Tibial artery (tissue), 4 donors: ENCODE data around the gene NBPF4.
A peak's percentile ranks its signal among the peaks of the same experiment; 100 is the strongest.

Source experiments
- DNase-seq, 2 donors: peaks; one replicate each; pipeline ENCODE4 v3.0.0-alpha.2; 2019
- H3K27ac ChIP-seq, 2 donors: fragments of 200-600 bp; sonication (generic) in 1 of 2; 1 replicate in 1 of 2; 2 replicates in 1 of 2; pipeline ENCODE4 v1.5.1; 2018 to 2019; ENCODE audit warnings: mild to moderate bottlenecking in 1 of 2
- H3K27me3 ChIP-seq, 2 donors: fragments of 200-600 bp; sonication (generic) in 1 of 2; one replicate each; pipeline versions ENCODE4 v1.5.1 to v1.6.0; 2016 to 2019
- H3K36me3 ChIP-seq, 3 donors: fragments of 200-600 bp; sonication (generic) in 2 of 3; one replicate each; pipeline ENCODE4 v1.5.1; 2016 to 2019; ENCODE audit warnings: mild to moderate bottlenecking in 2 of 3
- H3K4me1 ChIP-seq, 4 donors: fragments of 200-600 bp; sonication (generic) in 2 of 4; 1 replicate in 3 of 4; 2 replicates in 1 of 4; pipeline ENCODE4 v1.5.1; 2016 to 2019
- H3K4me3 ChIP-seq, 2 donors: fragments of 200-600 bp; sonication (generic) in 1 of 2; 1 replicate in 1 of 2; 2 replicates in 1 of 2; pipeline ENCODE4 v1.5.1; 2018 to 2019; ENCODE audit warnings: mild to moderate bottlenecking in 2 of 2
- H3K9me3 ChIP-seq, 3 donors: fragments of 200-600 bp; sonication (generic) in 1 of 3; one replicate each; pipeline ENCODE4 v1.5.1; 2016 to 2019
- intact Hi-C: fragments of 100-400 bp; cut with DNase I; formaldehyde crosslinking; loops from one replicate; pipeline ENCODE4 v1.15.0; 2023; ENCODE audit warnings: low total_unique reads
- TF ChIP-seq, protein P1 (sequence below), 2 experiments: fragments of 200-600 bp in 1 of 2; fragments of 450-650 bp in 1 of 2; IDR thresholded peaks; one replicate each; pipeline ENCODE4 v1.5.1; 2017 to 2019; ENCODE audit warnings: antibody characterized with exemption in 2 of 2, mild to moderate bottlenecking in 1 of 2, moderate library complexity in 1 of 2

The NBPF4 gene

DNA sequence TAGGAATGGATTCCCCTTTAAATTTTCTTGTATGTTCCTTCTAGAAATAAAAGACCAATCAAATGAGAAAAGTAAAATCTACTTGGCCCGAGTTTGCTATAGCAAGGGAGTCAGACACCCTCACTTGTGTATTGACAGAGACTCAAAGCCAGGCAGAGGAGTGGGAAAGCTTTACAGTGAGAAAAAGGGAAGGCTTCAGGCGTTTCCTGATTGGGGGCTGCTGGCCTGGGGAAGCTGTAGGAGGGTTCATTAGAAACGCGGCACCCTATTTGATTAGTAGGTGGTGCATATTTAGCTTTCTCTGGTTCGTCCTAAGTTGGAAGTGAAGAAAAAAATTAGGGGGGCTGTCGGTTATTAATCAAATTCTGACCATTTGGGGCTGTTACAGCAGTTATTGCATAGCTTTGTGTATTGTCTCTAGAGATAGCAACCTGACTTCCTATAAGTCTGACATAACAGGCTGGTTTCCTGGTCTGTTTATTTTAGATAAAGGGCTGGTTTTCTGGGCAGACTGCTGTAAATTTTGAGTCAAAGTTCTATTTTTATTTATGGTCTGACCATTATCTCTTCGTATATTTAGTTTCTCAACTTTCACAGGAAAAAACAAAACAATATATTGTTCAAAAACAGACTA, 53.8 kb downstream of the NBPF4 start:
- H3K4me3 ChIP-seq = no peak overlapping the region
- peaks cover 0 to 35% (median 3%) of the 10 kb centered on the region in 4 donors for H3K4me1 ChIP-seq
- DNase-seq = no peak
- H3K27ac ChIP-seq = peak overlapping the region in 1 of 2 donors; percentile 42
- no peaks in the 10 kb centered on the region for H3K27me3 ChIP-seq
- TF ChIP-seq, protein P1, sequence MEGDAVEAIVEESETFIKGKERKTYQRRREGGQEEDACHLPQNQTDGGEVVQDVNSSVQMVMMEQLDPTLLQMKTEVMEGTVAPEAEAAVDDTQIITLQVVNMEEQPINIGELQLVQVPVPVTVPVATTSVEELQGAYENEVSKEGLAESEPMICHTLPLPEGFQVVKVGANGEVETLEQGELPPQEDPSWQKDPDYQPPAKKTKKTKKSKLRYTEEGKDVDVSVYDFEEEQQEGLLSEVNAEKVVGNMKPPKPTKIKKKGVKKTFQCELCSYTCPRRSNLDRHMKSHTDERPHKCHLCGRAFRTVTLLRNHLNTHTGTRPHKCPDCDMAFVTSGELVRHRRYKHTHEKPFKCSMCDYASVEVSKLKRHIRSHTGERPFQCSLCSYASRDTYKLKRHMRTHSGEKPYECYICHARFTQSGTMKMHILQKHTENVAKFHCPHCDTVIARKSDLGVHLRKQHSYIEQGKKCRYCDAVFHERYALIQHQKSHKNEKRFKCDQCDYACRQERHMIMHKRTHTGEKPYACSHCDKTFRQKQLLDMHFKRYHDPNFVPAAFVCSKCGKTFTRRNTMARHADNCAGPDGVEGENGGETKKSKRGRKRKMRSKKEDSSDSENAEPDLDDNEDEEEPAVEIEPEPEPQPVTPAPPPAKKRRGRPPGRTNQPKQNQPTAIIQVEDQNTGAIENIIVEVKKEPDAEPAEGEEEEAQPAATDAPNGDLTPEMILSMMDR (IDR thresholded peaks at IDR 0.05) = no peak
- H3K9me3 ChIP-seq = peaks cover 0 to 3% (median 0%) of the 10 kb centered on the region in 3 donors
- intact Hi-C loops = no loop called here
- peaks cover 4 to 13% (median 10%) of the 10 kb centered on the region in 3 donors for H3K36me3 ChIP-seq

DNA sequence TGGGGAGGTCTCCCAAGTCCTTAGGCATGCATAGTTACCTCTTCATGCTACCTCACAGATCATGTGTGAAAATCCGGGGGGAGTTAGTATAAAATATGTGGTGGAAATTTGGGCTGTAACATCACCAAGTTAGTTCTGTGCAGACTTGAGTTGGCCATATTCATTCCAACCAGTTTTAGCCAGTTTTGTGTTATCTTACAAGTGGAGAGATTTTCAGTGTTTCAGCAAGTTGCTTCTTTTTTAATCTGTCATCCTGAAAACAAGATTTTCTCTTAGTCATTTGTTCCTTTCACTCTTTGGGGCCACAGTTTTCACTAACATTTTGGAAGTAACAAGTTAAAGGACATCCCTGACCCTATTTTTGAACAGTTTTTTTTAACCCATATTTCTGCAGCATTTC, 55.1 kb downstream of the NBPF4 start:
- no peak overlapping the region for H3K27ac ChIP-seq

DNA sequence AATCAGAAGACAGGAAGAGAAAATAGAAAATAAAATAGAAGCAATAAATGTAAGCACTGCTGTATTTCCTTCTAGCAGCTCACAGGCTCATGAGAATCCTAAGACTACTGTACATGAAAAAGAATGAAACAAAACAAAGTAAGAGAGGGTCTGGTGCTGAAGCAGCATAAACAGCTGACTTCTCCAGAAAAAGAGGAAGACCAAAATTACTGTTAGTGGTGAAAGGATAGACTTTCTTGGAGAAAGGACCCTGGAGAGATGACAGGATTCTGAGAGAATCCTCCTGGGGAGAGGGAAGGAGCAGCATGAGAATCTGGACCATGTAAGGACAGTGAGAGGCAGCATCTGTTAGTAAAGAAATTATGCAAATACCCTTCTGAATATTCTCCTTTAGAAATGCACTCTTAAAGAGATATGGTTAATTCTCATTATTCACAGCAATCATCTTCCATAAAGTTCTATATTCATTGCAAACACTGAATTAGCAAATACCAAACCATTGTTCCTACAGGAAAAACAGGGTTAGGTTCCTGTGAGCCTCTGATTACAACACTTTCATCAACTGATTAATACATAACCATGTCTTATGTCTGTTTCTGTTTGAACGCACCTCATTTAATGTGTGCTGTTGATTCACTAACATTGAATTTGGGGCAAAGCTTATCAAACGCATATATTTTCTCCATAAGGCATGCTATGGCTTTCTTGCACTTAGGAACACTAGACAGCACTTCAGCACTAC, 60.7 kb downstream of the NBPF4 start:
- intact Hi-C loops = no loop called here
- H3K27ac ChIP-seq = no peak overlapping the region

More for the DNA sequence above, 55.1 kb downstream of the NBPF4 start:
- TF ChIP-seq, protein P1 (IDR thresholded peaks at IDR 0.05) = no peak
- H3K9me3 ChIP-seq = peaks cover 0 to 3% (median 0%) of the 10 kb centered on the region in 3 donors
- peaks cover 15 to 24% (median 15%) of the 10 kb centered on the region in 3 donors for H3K36me3 ChIP-seq
- no peaks in the 10 kb centered on the region for H3K27me3 ChIP-seq
- H3K4me1 ChIP-seq = peaks cover 0 to 24% (median 3%) of the 10 kb centered on the region in 4 donors
- no peak overlapping the region for H3K4me3 ChIP-seq
- intact Hi-C loops = no loop called here
- no peak for DNase-seq

DNA sequence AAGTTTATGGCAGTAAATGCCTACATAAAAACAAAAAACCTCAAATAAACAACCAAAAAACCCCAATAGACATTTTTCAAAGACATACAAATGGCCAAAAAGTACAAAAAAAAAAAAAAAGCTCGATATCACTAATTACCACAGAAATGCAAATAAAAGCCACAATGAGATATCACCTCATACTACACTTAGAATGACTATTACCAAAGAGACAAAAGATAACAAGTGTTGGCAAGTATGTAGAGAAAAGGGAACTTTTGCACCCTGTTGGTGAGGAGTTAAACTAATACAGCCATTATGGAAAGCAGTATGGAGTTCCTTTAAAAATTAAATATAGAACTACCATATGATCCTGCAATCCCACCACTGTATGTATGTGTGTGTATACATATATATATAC, 64.9 kb downstream of the NBPF4 start:
- H3K9me3 ChIP-seq = peaks cover 0 to 5% (median 2%) of the 10 kb centered on the region in 3 donors
- no peak overlapping the region for H3K27ac ChIP-seq
- H3K4me1 ChIP-seq = peaks cover 0 to 10% (median 2%) of the 10 kb centered on the region in 4 donors
- H3K4me3 ChIP-seq = no peak overlapping the region
- TF ChIP-seq, protein P1 (IDR thresholded peaks at IDR 0.05) = no peak
- intact Hi-C loops = no loop called here
- peaks cover 55 to 73% (median 56%) of the 10 kb centered on the region in 3 donors for H3K36me3 ChIP-seq
- H3K27me3 ChIP-seq = no peaks in the 10 kb centered on the region
- DNase-seq = no peak

More for the DNA sequence above, 60.7 kb downstream of the NBPF4 start:
- Histone ChIP-seq H3K27me3 (no peaks in the 10 kb centered on the region), H3K4me1 (peaks cover 0 to 10% (median 2%) of the 10 kb centered on the region in 4 donors), H3K4me3 (no peak overlapping the region), H3K36me3 (peaks cover 52 to 61% (median 59%) of the 10 kb centered on the region in 3 donors), H3K9me3 (no peaks in the 10 kb centered on the region)
- DNase-seq = no peak
- TF ChIP-seq, protein P1 (IDR thresholded peaks at IDR 0.05) = no peak
